Activated CD8-positive, alpha-beta memory T cell treated with anti-CD3 and anti-CD28 coated beads for 4 hours (primary cell): ENCODE data around the gene TNXB.
"Not testable (repeated sequence)": the region's sequence is repeated elsewhere in the genome, so short reads cannot be mapped to it uniquely, and the experiment has no call there.

Experiments
- DNase-seq, 2 donors: peaks; one replicate each; pipeline ENCODE4 v3.0.0-alpha.2; 2020; ENCODE audit warnings: low read depth in 2 of 2

Gene TNXB

GRCh38 chr6:32040299-32041049 lies 68.7 kb downstream of the TNXB start:
- DNase-seq: not testable (repeated sequence)

- DNase-seq: not testable (repeated sequence)
These were observed 69.5 kb downstream of the TNXB start for GRCh38 chr6:32039321-32040274.

GRCh38 chr6:32038878-32039277 lies 70.3 kb downstream of the TNXB start:
- DNase-seq: not testable (repeated sequence)

- not testable (repeated sequence) for DNase-seq
These were observed 71.3 kb downstream of the TNXB start, which contains the start of gene CYP21A2 for GRCh38 chr6:32037598-32038524. CYP21A2 (plus strand) TSS chr6:32038415; CDS start chr6:32038423, 8 bp downstream.

GRCh38 chr6:32037136-32037535 lies 72.0 kb downstream of the TNXB start:
- DNase-seq: not testable (repeated sequence)

- DNase-seq: not testable (repeated sequence)
These were observed 73.7 kb downstream of the TNXB start for GRCh38 chr6:32035283-32036013.

GRCh38 chr6:32029553-32029952 lies 79.6 kb downstream of the TNXB start:
- not testable (repeated sequence) for DNase-seq

GRCh38 chr6:32028631-32029030 lies 80.5 kb downstream of the TNXB start:
- not testable (repeated sequence) for DNase-seq

GRCh38 chr6:32022100-32022499 lies 87.0 kb downstream of the TNXB start:
- DNase-seq: not testable (repeated sequence)

GRCh38 chr6:32014547-32014946 lies 94.6 kb downstream of the TNXB start, which contains the start of gene C4B:
C4B (plus strand) TSS chr6:32014795; CDS start chr6:32014846, 51 bp downstream.
- not testable (repeated sequence) for DNase-seq

- DNase-seq: not testable (repeated sequence)
These were observed 95.4 kb downstream of the TNXB start for GRCh38 chr6:32013738-32014137.

GRCh38 chr6:32012941-32013617 lies 96.1 kb downstream of the TNXB start:
- not testable (repeated sequence) for DNase-seq

GRCh38 chr6:32010856-32011530 lies 98.1 kb downstream of the TNXB start:
- DNase-seq: not testable (repeated sequence)

- not testable (repeated sequence) for DNase-seq
These were observed 99.6 kb downstream of the TNXB start for GRCh38 chr6:32009537-32009936.

GRCh38 chr6:32008616-32009015 lies 100.5 kb downstream of the TNXB start:
- not testable (repeated sequence) for DNase-seq

- not testable (repeated sequence) for DNase-seq
These were observed 101.1 kb downstream of the TNXB start for GRCh38 chr6:32008037-32008436.

- not testable (repeated sequence) for DNase-seq
These were observed 102.1 kb downstream of the TNXB start for GRCh38 chr6:32007086-32007485.

GRCh38 chr6:32005991-32006529 lies 103.1 kb downstream of the TNXB start:
- not testable (repeated sequence) for DNase-seq

- DNase-seq: not testable (repeated sequence)
These were observed 103.6 kb downstream of the TNXB start for GRCh38 chr6:32005538-32005880.
